Measurements from ENCODE around the gene ARHGAP22.

DNA sequence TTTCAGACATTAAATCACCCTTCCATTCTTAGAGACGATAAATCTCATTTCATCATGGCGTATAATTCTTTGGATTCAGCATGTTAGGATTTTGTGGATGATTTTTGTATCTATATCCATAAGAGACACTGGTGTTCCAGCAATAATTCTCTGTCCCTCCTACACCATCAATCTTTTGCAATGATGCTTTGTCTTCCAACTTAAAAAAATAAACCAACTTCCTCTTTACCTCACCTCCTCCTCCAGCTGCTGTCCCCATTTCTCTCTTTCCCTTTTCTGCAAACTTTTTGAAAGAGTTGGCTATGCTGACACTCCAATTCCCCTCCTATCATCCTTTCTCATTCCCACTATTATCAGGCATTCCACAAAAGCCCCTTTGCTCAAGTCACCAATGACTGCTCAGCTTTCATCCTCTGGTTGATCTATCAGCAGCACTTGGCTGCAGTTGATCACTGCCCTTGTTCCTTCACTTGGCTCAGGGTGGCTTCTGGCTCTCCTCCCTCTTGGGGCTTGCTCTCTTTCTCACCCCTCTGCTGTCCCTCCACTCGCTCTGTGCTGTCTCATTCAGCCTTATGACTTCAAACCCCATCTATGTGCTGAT is 130.0 kb downstream of the ARHGAP22 start:
- TF ChIP-seq RAD21 (IDR thresholded peaks at IDR 0.05) (no peak), YY1 (IDR thresholded peaks at IDR 0.05) (no peak), RXRA (IDR thresholded peaks at IDR 0.05) (no peak), TAF1 (conservative IDR thresholded peaks at IDR 0.05) (no peak)
- TF ChIP-seq, protein P1, sequence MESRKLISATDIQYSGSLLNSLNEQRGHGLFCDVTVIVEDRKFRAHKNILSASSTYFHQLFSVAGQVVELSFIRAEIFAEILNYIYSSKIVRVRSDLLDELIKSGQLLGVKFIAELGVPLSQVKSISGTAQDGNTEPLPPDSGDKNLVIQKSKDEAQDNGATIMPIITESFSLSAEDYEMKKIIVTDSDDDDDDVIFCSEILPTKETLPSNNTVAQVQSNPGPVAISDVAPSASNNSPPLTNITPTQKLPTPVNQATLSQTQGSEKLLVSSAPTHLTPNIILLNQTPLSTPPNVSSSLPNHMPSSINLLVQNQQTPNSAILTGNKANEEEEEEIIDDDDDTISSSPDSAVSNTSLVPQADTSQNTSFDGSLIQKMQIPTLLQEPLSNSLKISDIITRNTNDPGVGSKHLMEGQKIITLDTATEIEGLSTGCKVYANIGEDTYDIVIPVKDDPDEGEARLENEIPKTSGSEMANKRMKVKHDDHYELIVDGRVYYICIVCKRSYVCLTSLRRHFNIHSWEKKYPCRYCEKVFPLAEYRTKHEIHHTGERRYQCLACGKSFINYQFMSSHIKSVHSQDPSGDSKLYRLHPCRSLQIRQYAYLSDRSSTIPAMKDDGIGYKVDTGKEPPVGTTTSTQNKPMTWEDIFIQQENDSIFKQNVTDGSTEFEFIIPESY (IDR thresholded peaks at IDR 0.05) = no peak
- TF ChIP-seq, protein P2, sequence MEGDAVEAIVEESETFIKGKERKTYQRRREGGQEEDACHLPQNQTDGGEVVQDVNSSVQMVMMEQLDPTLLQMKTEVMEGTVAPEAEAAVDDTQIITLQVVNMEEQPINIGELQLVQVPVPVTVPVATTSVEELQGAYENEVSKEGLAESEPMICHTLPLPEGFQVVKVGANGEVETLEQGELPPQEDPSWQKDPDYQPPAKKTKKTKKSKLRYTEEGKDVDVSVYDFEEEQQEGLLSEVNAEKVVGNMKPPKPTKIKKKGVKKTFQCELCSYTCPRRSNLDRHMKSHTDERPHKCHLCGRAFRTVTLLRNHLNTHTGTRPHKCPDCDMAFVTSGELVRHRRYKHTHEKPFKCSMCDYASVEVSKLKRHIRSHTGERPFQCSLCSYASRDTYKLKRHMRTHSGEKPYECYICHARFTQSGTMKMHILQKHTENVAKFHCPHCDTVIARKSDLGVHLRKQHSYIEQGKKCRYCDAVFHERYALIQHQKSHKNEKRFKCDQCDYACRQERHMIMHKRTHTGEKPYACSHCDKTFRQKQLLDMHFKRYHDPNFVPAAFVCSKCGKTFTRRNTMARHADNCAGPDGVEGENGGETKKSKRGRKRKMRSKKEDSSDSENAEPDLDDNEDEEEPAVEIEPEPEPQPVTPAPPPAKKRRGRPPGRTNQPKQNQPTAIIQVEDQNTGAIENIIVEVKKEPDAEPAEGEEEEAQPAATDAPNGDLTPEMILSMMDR (IDR thresholded peaks at IDR 0.05; ENCODE audit: low read depth, low read length, missing input control) = no peak
